Tibial nerve (tissue), 4 donors: ENCODE data around the gene EPAS1. TPM values are rescaled to one million over a fixed set of nuclear protein-coding genes. Genes with fewer than 3 reads are reported as not detected.

Source experiments
- DNase-seq, 2 donors: peaks; one replicate each; pipeline ENCODE4 v3.0.0-alpha.2; 2019; ENCODE audit warnings: low spot score in 2 of 2
- H3K27ac ChIP-seq, 4 donors: fragments of 200-600 bp; sonication (generic) in 3 of 4; one replicate each; pipeline ENCODE4 v1.5.1; 2017 to 2019; ENCODE audit warnings: mild to moderate bottlenecking in 1 of 4
- H3K27me3 ChIP-seq, 2 donors: fragments of 200-600 bp; sonication (generic) in 1 of 2; one replicate each; pipeline versions ENCODE4 v1.5.1 to v1.6.0; 2017 to 2019
- H3K36me3 ChIP-seq, 3 donors: fragments of 200-600 bp; sonication (generic); one replicate each; pipeline ENCODE4 v1.5.1; 2018 to 2019
- H3K4me1 ChIP-seq, 4 donors: fragments of 200-600 bp; sonication (generic) in 3 of 4; one replicate each; pipeline ENCODE4 v1.5.1; 2017 to 2019
- H3K4me3 ChIP-seq, 4 donors: fragments of 200-600 bp; sonication (generic) in 3 of 4; one replicate each; pipeline ENCODE4 v1.5.1; 2017 to 2019; ENCODE audit warnings: mild to moderate bottlenecking in 1 of 4, moderate library complexity in 1 of 4
- H3K9me3 ChIP-seq, 4 donors: fragments of 200-600 bp; sonication (generic) in 3 of 4; one replicate each; pipeline ENCODE4 v1.5.1; 2017 to 2019
- EP300 ChIP-seq, 2 donors: sonication (generic); formaldehyde crosslinking; IDR thresholded peaks; one replicate each; pipeline ENCODE4 v1.6.1; 2017; ENCODE audit warnings: antibody characterized with exemption in 2 of 2, mild to moderate bottlenecking in 1 of 2
- POLR2A ChIP-seq, 2 donors: fragments of 450-650 bp; IDR thresholded peaks; one replicate each; pipeline ENCODE4 v1.6.1; 2017; ENCODE audit warnings: antibody characterized with exemption in 2 of 2, mild to moderate bottlenecking in 2 of 2, moderate library complexity in 2 of 2
- WGBS, 2 donors: methylation state at CpG; one replicate each; pipeline ENCODE4 v1.1.5; 2018; 5-methylcytosine and 5-hydroxymethylcytosine counted together
- total RNA-seq, 4 donors: library from RNA; depleted of rRNA; stranded (reverse); fragments of >200 nt; gene quantifications; one replicate each; pipeline ENCODE4 v1.1.0, GENCODE V29; 2016
- TF ChIP-seq, protein P1 (sequence below), 5 experiments: fragments of 200-600 bp in 3 of 5; fragments of 450-650 bp in 2 of 5; sonication (generic) in 3 of 5; IDR thresholded peaks; one replicate each; pipeline ENCODE4 v1.5.1; 2016 to 2019; ENCODE audit warnings: antibody characterized with exemption in 5 of 5, mild to moderate bottlenecking in 3 of 5, moderate library complexity in 2 of 5

EPAS1 gene
- total RNA-seq, 4 donors from 2014 or later: 110 to 451 (median 231) TPM

DNA sequence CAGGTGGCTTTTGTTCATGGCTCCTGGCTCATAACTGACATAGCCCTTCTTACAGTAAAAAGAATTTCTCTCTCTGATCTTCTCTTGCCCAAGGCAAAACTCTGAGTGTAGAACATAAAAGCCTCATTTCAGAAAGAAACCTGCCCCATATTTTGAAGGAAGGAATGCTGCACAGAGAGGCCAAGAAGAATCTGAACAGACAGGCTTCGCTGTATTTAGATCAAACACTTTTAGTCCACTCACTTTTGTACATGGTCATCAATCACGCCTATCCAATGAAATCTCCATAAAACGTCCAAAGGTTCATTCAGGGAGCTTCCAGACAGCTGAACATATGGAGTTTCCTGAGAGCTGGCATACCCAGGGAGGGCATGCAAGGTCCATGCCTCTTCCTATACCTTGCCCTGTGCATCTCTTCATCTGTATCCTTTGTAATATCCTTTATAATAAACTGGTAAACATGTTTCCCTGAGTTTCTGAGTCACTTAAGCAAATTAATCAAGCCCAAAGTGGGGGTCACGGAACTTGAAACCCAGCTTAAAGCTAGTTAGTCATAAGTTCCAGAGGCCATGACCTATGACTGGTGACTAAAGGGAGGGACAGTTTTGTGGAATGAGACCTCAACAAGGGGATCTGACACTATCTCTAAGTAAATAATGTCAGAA is 119.7 kb downstream of the EPAS1 start:
- peaks cover 0 to 32% (median 3%) of the 10 kb centered on the region in 4 donors for H3K9me3 ChIP-seq
- 84% methylated on average over 4 of the region's 4 CpGs for whole genome bisulfite sequencing, 2 donors
- H3K36me3 ChIP-seq: no peaks in the 10 kb centered on the region
- no peak overlapping the region for H3K27ac ChIP-seq
- H3K4me1 ChIP-seq: no peaks in the 10 kb centered on the region
- DNase-seq: no peak
- no peak overlapping the region for H3K4me3 ChIP-seq
- no peaks in the 10 kb centered on the region for H3K27me3 ChIP-seq
- TF ChIP-seq, protein P1, sequence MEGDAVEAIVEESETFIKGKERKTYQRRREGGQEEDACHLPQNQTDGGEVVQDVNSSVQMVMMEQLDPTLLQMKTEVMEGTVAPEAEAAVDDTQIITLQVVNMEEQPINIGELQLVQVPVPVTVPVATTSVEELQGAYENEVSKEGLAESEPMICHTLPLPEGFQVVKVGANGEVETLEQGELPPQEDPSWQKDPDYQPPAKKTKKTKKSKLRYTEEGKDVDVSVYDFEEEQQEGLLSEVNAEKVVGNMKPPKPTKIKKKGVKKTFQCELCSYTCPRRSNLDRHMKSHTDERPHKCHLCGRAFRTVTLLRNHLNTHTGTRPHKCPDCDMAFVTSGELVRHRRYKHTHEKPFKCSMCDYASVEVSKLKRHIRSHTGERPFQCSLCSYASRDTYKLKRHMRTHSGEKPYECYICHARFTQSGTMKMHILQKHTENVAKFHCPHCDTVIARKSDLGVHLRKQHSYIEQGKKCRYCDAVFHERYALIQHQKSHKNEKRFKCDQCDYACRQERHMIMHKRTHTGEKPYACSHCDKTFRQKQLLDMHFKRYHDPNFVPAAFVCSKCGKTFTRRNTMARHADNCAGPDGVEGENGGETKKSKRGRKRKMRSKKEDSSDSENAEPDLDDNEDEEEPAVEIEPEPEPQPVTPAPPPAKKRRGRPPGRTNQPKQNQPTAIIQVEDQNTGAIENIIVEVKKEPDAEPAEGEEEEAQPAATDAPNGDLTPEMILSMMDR (IDR thresholded peaks at IDR 0.05): no peak
- TF ChIP-seq EP300 (IDR thresholded peaks at IDR 0.05): no peak
- no peak for TF ChIP-seq POLR2A (IDR thresholded peaks at IDR 0.05)

DNA sequence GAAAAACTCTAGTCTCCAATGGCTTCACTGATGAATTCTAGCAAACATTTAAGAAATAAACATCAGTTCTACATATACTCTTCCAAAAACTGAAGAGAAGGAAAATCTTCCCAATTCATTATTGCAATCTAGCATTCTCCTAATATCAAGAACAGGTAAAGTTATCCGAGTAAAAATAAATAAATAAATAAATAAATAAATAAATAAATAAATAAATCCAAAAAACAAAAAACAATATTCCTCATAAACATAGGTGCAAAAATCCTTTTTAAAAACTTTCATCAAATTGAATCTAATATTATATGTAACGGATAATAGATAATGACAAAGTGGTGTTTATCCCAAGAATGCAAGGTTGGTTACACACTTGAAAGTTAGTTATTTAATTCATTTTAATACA is 123.7 kb downstream of the EPAS1 start:
- no peaks in the 10 kb centered on the region for H3K4me1 ChIP-seq
- no peak overlapping the region for H3K4me3 ChIP-seq
- H3K9me3 ChIP-seq: peaks cover 0 to 31% (median 3%) of the 10 kb centered on the region in 4 donors
- H3K27me3 ChIP-seq: no peaks in the 10 kb centered on the region
- no peaks in the 10 kb centered on the region for H3K36me3 ChIP-seq
- WGBS, 2 donors: 96% methylated on average over 2 of the region's 2 CpGs
- TF ChIP-seq, protein P1 (IDR thresholded peaks at IDR 0.05): no peak
- TF ChIP-seq EP300 (IDR thresholded peaks at IDR 0.05): no peak
- TF ChIP-seq POLR2A (IDR thresholded peaks at IDR 0.05): no peak
- H3K27ac ChIP-seq: no peak overlapping the region
- no peak for DNase-seq

- Histone ChIP-seq H3K36me3 (no peaks in the 10 kb centered on the region), H3K27me3 (no peaks in the 10 kb centered on the region), H3K27ac (no peak overlapping the region), H3K9me3 (peaks cover 0 to 27% (median 1%) of the 10 kb centered on the region in 4 donors), H3K4me1 (no peaks in the 10 kb centered on the region), H3K4me3 (no peak overlapping the region)
- 75 to 78% methylated on average over 2 of the region's 2 CpGs for WGBS, 2 donors
- DNase-seq: no peak
- TF ChIP-seq POLR2A (IDR thresholded peaks at IDR 0.05) (no peak), EP300 (IDR thresholded peaks at IDR 0.05) (no peak)
- TF ChIP-seq, protein P1 (IDR thresholded peaks at IDR 0.05): no peak
These were observed 124.2 kb downstream of the EPAS1 start for GRCh38 chr2:46421361-46421760.

DNA sequence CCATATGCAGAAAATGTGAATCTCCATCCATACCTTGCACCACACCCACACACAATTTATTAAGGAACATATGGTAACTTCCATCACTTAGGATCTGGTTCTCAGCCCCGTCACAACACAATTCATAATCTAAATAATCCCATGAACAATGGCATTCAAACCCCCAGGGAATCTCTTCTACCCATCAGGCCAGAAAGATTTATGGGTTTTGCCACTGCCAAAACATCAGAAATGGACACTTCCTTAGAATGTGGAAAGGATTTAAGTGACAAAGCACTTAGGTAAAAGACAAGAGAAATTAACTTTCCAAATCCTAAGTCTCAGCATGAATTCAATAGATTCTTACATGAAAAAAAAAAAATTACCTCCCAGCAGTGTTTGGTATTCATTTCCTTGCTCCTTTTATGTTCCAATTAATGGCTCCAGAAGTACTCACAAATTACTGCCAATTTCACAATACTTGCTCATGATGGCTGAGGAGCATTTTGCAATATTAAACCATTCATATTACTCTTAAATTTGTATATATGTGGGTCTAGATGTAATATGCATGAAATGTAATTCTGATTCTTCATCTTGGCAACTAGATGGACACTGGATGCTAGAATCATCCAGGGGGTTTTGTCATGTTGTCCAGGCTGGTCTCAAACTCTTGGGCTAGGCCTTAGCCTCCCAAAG is 125.6 kb downstream of the EPAS1 start:
- H3K36me3 ChIP-seq: no peaks in the 10 kb centered on the region
- H3K9me3 ChIP-seq: peaks cover 0 to 12% (median 0%) of the 10 kb centered on the region in 4 donors
- H3K27me3 ChIP-seq: no peaks in the 10 kb centered on the region
- DNase-seq: no peak
- H3K4me1 ChIP-seq: no peaks in the 10 kb centered on the region
- no peak overlapping the region for H3K4me3 ChIP-seq
- no peak overlapping the region for H3K27ac ChIP-seq
- 88 to 93% methylated on average over 1 of the region's 1 CpG for WGBS, 2 donors
- TF ChIP-seq EP300 (IDR thresholded peaks at IDR 0.05): no peak
- TF ChIP-seq POLR2A (IDR thresholded peaks at IDR 0.05): no peak
- TF ChIP-seq, protein P1 (IDR thresholded peaks at IDR 0.05): no peak

GRCh38 chr2:46424937-46425336 is 127.7 kb downstream of the EPAS1 start:
- Histone ChIP-seq H3K4me1 (no peaks in the 10 kb centered on the region), H3K4me3 (no peak overlapping the region), H3K27me3 (no peaks in the 10 kb centered on the region), H3K27ac (no peak overlapping the region), H3K36me3 (no peaks in the 10 kb centered on the region), H3K9me3 (no peaks in the 10 kb centered on the region)
- TF ChIP-seq EP300 (IDR thresholded peaks at IDR 0.05) (no peak), POLR2A (IDR thresholded peaks at IDR 0.05) (no peak)
- TF ChIP-seq, protein P1 (IDR thresholded peaks at IDR 0.05): no peak
- WGBS, 2 donors: 84 to 92% methylated on average over 5 of the region's 5 CpGs
- DNase-seq: no peak
